ENCODE data around the gene FAM3C.

FAM3C gene

DNA sequence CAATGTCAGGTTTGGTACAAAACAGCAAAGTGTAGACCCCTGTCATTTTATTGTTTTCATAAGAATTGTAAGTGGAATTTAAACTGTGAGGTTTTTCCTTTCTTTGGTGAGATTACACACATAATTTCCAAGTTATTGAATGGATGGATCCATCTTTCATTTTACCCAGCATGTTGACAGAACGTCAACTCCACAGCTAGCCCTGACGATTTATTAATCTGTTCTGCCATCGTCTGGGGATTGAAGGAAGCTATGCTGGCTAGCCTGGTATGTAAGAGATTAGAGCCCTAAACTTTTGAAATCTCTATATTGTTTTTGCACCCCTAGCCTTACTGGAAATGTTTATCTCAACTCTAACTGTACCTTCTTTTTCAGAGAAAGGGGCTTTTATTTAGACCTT is 58.7 kb downstream of the FAM3C start (continued):
- TF ChIP-seq, protein P1, sequence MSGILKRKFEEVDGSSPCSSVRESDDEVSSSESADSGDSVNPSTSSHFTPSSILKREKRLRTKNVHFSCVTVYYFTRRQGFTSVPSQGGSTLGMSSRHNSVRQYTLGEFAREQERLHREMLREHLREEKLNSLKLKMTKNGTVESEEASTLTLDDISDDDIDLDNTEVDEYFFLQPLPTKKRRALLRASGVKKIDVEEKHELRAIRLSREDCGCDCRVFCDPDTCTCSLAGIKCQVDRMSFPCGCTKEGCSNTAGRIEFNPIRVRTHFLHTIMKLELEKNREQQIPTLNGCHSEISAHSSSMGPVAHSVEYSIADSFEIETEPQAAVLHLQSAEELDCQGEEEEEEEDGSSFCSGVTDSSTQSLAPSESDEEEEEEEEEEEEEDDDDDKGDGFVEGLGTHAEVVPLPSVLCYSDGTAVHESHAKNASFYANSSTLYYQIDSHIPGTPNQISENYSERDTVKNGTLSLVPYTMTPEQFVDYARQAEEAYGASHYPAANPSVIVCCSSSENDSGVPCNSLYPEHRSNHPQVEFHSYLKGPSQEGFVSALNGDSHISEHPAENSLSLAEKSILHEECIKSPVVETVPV (CRISPR knock-in tag; IDR thresholded peaks at IDR 0.05), result no peak
- no peak for TF ChIP-seq ZNF8 (CRISPR knock-in tag; IDR thresholded peaks at IDR 0.05)
- no peak for TF ChIP-seq GLIS3 (CRISPR knock-in tag; IDR thresholded peaks at IDR 0.05)
- no peak for TF ChIP-seq ZFP30 (CRISPR knock-in tag; IDR thresholded peaks at IDR 0.05)
- no peak for TF ChIP-seq OSR1 (CRISPR knock-in tag; IDR thresholded peaks at IDR 0.05)
- TF ChIP-seq RARB (CRISPR knock-in tag; IDR thresholded peaks at IDR 0.05), result no peak
- TF ChIP-seq ZC3H10 (CRISPR knock-in tag; IDR thresholded peaks at IDR 0.05), result no peak
- no peak for TF ChIP-seq ZNF70 (CRISPR knock-in tag; IDR thresholded peaks at IDR 0.05)

DNA sequence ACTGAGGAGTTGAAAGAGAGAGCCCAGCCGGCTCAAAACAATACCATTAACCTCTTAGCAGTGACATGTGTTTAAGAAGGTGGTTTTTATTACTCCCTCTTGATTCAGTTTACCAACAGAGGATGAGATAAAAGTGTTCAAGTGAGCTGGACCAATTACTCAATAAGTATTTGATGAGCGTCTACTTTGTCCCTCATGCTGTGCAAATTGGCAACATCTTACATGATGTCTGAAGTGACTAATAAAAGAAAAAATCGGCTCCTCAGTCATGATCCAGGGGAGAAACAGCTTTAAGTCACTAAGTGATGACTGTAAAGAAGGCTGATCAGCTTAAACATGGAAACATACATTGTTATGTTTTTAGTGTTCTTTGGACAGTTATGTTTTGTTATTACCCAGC is 59.5 kb downstream of the FAM3C start:
- TF ChIP-seq GLIS3 (CRISPR knock-in tag; IDR thresholded peaks at IDR 0.05) (no peak), PPARA (CRISPR knock-in tag; IDR thresholded peaks at IDR 0.05; ENCODE audit: borderline replicate concordance) (no peak), ARNTL (CRISPR knock-in tag; IDR thresholded peaks at IDR 0.05; ENCODE audit: borderline replicate concordance, low read depth) (no peak), OSR1 (CRISPR knock-in tag; IDR thresholded peaks at IDR 0.05) (no peak), BACH2 (CRISPR knock-in tag; IDR thresholded peaks at IDR 0.05; ENCODE audit: borderline replicate concordance) (no peak), ZFP30 (CRISPR knock-in tag; IDR thresholded peaks at IDR 0.05) (no peak), RARB (CRISPR knock-in tag; IDR thresholded peaks at IDR 0.05) (no peak), ZC3H10 (CRISPR knock-in tag; IDR thresholded peaks at IDR 0.05) (no peak), TOX (CRISPR knock-in tag; IDR thresholded peaks at IDR 0.05; ENCODE audit: borderline replicate concordance) (no peak), ZNF70 (CRISPR knock-in tag; IDR thresholded peaks at IDR 0.05) (no peak), SNAI2 (CRISPR knock-in tag; IDR thresholded peaks at IDR 0.05) (no peak), ZFP3 (CRISPR knock-in tag; IDR thresholded peaks at IDR 0.05) (no peak), PATZ1 (CRISPR knock-in tag; IDR thresholded peaks at IDR 0.05; ENCODE audit: borderline replicate concordance) (no peak)
- TF ChIP-seq, protein P2, sequence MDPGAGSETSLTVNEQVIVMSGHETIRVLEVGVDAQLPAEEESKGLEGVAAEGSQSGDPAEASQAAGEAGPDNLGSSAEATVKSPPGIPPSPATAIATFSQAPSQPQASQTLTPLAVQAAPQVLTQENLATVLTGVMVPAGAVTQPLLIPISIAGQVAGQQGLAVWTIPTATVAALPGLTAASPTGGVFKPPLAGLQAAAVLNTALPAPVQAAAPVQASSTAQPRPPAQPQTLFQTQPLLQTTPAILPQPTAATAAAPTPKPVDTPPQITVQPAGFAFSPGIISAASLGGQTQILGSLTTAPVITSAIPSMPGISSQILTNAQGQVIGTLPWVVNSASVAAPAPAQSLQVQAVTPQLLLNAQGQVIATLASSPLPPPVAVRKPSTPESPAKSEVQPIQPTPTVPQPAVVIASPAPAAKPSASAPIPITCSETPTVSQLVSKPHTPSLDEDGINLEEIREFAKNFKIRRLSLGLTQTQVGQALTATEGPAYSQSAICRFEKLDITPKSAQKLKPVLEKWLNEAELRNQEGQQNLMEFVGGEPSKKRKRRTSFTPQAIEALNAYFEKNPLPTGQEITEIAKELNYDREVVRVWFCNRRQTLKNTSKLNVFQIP (CRISPR knock-in tag; IDR thresholded peaks at IDR 0.05; ENCODE audit: borderline replicate concordance, low read depth), result no peak
- TF ChIP-seq, protein P1 (CRISPR knock-in tag; IDR thresholded peaks at IDR 0.05), result no peak
- no peak for ATAC-seq

DNA sequence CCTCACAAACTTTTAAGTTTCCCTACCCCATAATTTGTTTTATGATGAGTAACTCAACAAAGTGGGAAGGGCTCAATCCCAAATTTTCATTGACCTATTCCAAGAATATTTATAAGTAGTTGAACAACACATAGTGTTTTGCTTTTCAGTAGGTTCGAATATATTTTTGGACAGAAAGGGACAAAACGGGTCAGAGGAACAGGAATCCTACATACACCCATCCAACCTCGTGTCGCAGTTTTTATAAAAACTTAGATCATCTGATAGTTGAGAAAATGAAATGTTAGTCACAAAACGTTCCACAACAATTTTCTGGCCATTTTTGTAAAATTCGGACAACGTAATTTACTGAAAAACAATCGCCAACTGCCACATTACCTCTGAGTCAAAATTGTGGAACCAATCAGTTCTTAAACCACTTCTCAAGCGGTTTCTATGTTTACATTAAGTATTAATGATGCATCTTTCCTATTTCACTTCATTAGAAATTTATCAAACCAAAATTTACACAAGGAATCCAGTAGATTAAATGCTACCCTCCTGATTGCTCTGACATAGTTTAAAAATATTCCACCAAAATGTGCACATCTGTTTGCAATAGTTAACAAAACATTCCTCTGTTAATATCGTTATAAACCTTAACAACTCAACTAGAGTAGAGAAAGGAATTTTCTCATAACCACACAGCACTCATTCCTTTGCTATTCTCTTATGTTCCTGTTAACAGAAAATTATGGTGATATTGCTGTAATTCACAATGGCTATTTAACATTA is 61.0 kb downstream of the FAM3C start:
- TF ChIP-seq ZNF8 (CRISPR knock-in tag; IDR thresholded peaks at IDR 0.05) (no peak), GLIS3 (CRISPR knock-in tag; IDR thresholded peaks at IDR 0.05) (no peak), TCF4 (CRISPR knock-in tag; IDR thresholded peaks at IDR 0.05; ENCODE audit: borderline replicate concordance) (no peak), CSDC2 (CRISPR knock-in tag; IDR thresholded peaks at IDR 0.05) (no peak), ESRRG (CRISPR knock-in tag; IDR thresholded peaks at IDR 0.05) (no peak), RARB (CRISPR knock-in tag; IDR thresholded peaks at IDR 0.05) (no peak), ZC3H10 (CRISPR knock-in tag; IDR thresholded peaks at IDR 0.05) (no peak), ISL1 (CRISPR knock-in tag; IDR thresholded peaks at IDR 0.05) (no peak)
- TF ChIP-seq, protein P1 (CRISPR knock-in tag; IDR thresholded peaks at IDR 0.05), result no peak

More for the DNA sequence above, 61.0 kb downstream of the FAM3C start:
- ATAC-seq, result peak; percentile 48; the same call in 2 of the 3 replicates

Measured in SK-N-SH treated with all-trans-retinoic acid at 6 μM for 48 hours (cell line).